Stimulated activated CD4-positive, alpha-beta T cell treated with anti-CD3 and anti-CD28 coated beads, Interleukin-2, amount 100 ng/mL, for 48 hours (primary cell): ENCODE results near the gene CDC20B.

Source experiments
- DNase-seq, 2 donors: peaks; one replicate each; pipeline ENCODE4 v3.0.0-alpha.2; 2020

Gene CDC20B, protein sequence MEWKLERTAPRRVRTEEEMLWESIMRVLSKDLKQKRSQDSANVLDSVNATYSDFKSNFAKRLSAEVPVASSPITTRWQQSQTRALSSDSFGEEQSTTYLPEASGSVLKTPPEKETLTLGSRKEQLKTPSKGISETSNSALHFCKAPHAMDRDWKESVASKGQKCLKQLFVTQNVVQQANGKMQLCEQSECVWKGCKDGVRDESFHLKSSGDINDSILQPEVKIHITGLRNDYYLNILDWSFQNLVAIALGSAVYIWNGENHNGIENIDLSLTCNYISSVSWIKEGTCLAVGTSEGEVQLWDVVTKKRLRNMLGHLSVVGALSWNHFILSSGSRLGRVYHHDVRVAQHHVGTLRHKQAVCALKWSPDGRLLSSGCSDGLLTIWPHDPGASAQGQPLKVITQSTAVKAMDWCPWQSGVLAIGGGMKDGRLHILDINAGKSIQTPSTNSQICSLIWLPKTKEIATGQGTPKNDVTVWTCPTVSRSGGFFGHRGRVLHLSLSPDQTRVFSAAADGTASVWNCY

GRCh38 chr5:55172937-55173686 is at the start of gene CDC20B:
TSS of gene CDC20B (minus strand) at chr5:55173177. CDS start at chr5:55173000, 177 bp downstream.
- peak; percentile 65 to 74 for DNase-seq

DNA sequence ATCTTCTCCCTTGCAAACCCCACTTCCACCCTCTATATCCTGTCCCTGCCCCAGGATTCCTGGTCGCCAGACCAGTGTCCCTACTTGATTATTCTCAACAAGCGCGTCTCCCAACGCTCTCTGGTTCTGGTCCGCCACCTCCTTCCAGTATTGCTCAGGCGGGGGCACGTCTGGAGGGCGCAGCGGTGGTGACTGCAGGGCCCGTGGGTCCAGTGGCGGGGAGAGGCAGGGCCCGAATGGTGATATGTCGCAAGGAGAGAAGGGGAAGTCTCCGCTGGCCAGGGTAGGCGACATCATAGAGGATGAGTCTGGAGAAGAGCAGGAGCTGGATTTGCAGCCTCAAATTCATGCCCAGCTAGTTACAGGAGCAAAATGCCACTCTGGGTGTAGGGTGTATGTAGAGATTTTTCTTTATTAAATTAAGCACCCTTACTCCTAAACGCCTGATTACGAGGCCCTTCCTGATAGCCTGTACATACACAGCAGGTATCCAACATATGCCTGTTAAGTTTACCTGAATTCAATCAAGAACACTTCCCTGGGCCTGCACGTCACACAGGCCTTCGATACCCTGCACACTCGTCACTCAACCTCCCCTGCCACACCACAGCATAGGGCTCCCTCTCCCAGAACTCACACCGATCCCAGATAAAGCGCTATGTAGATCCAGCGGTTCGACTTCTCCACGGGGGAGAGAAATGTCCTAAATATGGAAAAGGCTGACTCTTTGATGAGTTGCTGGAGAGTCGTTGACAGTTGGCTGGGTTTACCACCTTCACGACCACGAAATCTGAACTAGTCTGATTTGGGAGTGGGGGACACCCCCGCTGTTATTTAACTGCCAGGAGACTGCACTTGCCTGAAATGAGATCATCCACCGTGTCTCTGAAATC is 49.4 kb upstream of the CDC20B start:
- no peak for DNase-seq

GRCh38 chr5:55220433-55221185 is 47.6 kb upstream of the CDC20B start:
- no peak for DNase-seq

GRCh38 chr5:55219770-55220169 is 46.8 kb upstream of the CDC20B start:
- DNase-seq: no peak

- no peak for DNase-seq
Measured at GRCh38 chr5:55218967-55219366, 46.0 kb upstream of the CDC20B start.

- no peak for DNase-seq
Measured at GRCh38 chr5:55211184-55211874, 38.4 kb upstream of the CDC20B start.

GRCh38 chr5:55205001-55205400 is 32.0 kb upstream of the CDC20B start:
- no peak for DNase-seq

DNA sequence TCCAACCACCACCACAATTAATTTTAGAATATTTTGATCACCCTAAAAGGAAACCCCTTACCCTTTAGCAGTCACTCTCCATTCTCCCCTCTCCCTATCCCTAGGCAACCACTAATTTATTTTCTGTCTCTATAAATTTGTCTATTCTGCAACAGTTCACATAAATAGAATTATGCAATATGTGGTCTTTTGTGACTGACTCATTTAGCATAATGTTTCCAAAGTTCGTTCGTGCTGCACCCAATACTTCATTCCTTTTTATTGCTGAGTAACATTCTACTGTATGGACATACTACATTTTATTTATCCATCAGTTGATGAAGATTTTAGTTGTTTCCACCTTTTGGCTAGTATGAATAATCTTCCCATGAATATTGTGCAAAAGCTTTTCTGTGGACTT is 18.2 kb upstream of the CDC20B start:
- DNase-seq: no peak

DNA sequence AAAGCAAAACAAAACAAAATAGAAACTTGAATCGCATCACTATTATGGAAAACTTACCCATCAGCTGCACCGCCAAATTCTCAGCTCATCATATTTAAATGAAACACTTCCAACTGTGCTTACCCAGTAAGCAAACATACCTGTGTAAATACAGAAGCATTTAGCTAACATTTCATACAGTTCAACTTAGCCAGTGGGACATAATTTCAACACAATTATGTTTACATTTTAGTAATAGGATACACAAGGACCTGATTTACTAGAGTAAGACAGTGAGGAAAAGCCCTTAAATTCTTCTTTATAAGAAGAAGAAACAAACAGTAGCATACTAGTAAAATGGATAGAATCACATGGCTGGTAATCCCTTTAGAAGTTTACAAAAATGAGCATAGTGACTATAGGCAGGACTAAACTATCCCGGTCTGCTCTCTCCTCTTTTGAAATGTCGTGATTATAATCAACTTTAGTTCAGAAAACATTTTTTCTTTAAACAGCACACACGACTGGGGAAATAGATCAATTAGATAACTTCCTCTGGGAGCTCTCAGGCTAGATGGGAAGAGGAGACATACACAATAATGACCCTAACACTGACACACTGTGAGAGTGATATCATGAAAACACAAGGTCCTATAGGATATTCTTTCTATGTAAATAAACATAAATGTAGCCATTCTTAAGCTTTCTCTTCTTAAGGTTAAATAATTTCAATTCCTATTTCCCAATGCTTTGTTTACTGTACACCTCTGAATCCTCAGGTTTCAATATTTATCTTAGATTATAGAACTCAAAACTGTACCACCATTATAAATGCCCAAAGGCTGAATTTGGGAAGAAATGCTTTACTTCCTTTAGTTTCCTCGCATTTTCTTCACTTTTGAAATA is 15.9 kb upstream of the CDC20B start:
- no peak for DNase-seq

DNA sequence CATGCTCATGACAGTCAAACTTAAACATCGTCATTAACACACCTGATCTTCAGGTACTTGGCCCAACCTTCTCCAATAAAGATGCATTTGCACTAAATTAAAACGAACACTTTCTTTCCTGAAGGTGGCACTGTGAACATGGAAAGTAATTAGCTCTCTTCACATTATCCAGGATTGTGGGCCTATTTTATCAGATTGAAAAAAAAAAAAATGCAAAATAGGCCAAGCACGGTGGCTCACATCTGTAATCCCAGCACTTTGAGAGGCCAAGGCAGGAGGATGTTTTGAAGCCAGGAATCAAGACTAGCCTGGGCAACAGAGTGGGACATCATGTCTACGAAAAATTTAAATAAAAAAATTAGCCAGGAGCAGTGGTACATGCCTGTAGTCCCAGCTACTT is 14.4 kb upstream of the CDC20B start:
- DNase-seq: no peak

GRCh38 chr5:55180016-55180415 is 7.0 kb upstream of the CDC20B start:
- DNase-seq: no peak

DNA sequence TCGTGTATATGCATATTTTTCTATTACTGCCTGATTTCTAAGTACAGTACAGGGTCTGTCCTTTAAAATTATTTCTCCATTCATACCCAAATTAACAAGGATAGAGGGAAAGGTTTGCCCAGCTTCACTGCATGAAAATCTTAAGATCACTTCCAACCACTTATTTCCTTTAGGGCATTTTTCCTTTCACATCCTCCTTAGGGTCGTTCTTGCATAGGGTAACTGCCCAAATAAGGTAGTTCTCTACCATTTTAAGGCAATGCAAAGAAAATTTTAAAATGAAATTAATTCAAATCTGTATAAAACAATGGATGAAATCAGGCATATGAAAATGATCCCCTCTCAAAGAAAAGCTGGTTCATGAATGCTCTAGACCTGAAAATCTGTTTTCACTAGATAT is 4.1 kb upstream of the CDC20B start:
- no peak for DNase-seq

DNA sequence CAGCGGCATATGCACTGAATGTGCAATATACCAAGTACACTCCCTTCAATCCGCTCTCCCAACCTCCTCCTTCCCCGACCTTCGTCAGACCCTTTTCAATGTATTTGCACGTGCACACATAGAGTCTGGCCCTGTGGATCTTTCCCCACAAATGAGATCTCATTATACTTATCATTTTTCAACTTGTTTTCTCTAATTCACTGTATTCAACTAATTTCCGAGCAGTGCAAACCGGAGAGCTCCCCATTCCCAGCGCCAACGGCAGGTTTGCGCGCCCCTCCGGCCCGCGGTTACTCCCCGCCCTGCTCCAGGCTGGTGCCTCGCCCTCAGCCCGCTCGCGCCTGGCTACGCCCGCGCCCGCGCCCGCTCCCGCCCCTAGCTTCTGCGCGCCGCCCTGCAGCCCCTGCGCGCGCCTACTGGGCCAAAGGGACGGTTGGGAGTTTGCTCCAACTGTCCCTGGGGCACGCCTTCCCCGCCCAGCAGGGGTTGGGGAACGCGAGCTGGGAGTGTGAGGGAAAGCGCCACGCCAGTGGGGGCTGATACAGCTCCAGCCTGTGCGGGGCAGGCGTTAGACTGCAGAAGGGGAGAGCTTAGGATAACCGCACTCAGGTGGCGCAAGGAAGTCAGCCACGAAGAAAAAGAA is 3.3 kb upstream of the CDC20B start:
- DNase-seq: peak; percentile 12 to 17

DNA sequence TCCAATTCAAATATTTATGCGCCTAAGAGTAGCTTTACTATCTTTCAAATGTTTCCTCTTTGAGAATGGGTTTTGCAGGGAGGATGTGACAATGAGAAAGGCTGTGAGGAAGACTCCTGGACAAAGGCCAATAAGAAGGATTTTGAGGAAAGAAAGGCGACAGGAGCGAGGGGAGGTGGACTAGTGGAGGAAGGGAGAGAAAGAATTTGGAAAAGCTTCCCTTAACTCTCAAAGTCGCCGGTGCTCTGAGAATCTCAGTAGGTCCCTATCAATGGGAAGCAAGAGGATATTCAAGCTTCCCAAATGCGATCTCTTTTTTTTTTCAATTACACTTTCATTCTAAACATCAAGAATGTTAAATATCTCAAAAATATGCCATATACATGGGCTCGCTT is 2.8 kb upstream of the CDC20B start:
- DNase-seq: no peak

DNA sequence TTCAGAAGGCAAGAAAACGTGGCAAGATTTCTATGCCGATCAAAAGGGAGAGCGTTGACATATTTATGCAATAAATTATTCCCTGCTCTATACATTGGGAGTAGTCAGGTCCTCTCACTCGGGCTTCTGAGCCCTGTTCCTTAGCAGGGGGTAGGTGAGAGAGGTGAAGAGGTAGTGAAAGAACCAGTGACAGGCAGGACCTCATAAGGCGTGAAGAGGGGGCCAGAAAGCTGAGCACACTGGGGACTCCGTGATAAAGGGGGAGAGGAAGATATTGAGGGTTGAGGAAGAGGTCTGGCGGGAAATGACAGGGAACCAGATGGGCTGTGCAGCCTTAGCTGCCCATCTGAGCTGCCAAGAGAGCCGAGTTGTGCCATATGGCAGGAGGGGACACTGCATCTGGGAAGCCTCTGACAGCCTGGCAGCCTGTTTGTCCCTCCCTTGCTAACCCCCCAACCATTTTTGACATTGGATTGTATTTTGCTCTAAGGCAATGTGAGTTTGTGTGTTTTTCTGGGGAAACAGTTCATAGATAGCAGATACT is 782 bp upstream of the CDC20B start:
- no peak for DNase-seq

- peak; percentile 41 to 46 for DNase-seq
Measured at GRCh38 chr5:55172051-55172899, 702 bp downstream of the CDC20B start.

DNA sequence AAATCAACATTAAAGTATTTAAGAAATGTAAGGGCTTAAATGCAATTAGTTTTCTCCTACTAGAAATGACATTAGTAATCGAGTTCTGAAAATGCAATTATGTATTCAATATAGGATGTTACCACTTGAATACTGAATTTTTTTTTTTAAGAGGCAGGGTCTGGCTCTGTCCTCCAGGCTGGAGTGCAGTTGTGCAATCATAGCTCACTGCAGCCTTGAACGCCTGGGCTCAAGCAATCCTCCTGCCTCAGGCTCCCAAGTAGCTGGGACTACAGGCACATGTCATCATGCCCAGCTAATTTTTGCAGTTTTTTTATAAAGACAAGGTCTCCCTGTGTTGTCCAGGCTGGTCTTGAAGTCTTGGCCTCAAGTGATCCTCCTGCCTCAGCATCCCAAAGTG is 1.5 kb downstream of the CDC20B start:
- no peak for DNase-seq

DNA sequence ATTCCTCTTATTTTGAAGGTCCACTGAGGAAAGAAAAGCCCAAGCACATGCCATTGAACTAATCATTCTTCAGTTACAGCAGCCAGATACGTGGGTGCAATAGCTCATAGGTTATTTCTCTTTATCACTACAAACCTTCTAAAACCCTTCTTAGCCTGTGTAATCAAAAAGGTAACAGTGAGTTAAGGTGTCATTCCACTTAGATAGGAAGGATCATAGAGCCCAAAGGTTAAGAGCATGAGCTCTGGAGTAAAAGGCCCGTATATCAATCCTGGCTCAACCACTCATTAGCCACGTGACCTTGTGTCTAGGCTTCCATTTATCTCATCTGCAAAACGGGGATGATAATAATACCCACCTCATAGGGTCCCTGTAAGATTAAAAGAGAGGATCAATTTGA is 10.3 kb downstream of the CDC20B start:
- no peak for DNase-seq
